Endometrial microvascular endothelial cells (primary cell): ENCODE measurements around the gene RPS27L. TPM values are rescaled to one million over a fixed set of nuclear protein-coding genes. Genes with fewer than 3 reads are reported as not detected.

Source experiments
- in situ Hi-C: cut with HindIII; loops from 2 replicates; pipeline ENCODE4 v1.10.0; 2017; ENCODE audit warnings: low sequenced_read_pairs, low pct_unique_long_range_greater_than_20kb; ENCODE audit errors: inconsistent ontology term
- total RNA-seq: library from RNA; depleted of rRNA; stranded (reverse); fragments of >200 nt; gene quantifications from one replicate; pipeline ENCODE4 v1.2.3, GENCODE V29; 2015; ENCODE audit errors: inconsistent ontology term

The RPS27L gene
- total RNA-seq, 1 donor from 2014 or later, result 184 TPM

DNA sequence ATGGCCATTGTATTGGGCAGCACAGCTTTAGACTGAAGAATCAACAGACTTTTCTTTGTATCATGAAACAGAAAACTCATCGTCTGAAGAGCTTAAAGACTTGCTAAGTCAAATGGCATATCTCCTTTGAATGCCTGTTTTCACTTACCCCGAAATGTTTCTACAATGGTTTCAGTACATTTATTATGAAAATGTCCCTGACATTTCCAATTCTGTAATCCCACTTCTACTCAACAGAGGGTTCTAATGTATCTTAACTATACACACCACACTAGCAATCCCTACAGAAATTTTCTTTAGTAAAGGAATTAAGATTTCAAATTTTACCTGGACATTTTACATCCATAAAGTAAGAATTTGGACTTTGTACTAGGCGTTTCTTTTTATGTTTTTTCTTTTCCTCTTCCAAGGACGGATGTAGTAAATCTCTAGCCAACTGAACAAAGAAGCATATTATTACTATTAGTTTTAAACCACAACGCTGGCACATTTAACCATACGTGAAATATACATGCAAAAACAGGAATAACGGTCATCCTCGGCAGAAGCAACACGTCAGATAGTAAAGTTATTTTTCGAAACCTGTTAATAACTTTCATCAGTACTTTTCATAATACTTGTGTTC is 1.1 kb downstream of the RPS27L start:
- in situ Hi-C loops, result no loop called here

DNA sequence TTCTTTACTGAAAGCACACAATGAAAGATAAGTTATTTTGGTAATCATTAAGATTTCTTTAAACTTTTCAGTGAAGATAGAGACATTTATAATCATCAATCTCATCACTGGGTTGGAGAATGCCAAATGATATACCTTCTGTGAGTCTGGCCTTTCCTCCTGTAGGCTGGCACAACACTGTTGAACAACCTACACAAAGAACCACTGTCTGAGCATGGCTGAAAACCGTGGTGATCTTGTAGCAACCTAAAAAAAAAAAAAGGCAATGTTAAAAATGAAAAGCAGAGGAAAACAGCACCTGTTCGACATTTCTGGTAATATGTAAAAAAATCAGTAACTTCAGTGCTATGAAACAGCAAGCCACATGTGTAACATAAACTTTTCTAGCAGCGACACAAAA is 1.8 kb downstream of the RPS27L start:
- in situ Hi-C loops, result no loop called here

DNA sequence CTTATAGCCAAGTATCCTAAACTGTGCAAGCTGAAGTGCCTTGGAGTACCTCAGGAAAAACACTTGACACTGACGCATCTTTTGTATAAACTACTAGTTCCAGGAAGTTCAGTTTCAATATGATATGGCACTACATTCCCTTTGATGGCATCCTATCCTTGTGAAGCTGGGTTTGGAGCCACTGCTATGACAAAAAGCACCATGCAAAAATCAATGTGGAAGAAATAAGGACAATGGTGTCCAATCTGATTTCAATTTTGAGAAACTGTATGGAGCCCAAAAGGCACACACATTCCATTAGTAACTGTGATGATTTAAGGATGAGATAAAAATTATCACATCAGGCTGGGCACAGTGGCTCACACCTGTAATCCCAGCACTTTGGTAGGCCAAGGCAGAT is 5.6 kb downstream of the RPS27L start:
- in situ Hi-C loops, result no loop called here

DNA sequence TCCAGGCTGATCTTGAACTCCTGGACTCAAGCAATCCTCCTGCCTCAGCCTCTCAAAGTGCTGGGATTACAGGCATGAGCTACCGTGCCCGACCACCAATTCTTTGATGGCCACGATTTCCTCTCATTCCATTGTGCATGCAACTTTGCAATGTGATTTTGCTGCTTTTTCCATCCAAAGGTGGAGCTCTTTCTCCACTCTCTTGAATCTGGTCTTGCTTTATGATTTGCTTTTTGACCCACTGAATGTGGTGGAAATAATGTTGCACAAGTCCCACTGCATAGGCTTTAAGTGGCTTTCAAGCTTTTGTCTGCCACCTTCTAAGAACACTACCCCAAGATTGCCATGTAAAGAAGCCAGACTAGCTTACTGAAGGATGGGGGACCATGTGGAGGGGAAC is 10.6 kb downstream of the RPS27L start:
- in situ Hi-C loops, result no loop called here

DNA sequence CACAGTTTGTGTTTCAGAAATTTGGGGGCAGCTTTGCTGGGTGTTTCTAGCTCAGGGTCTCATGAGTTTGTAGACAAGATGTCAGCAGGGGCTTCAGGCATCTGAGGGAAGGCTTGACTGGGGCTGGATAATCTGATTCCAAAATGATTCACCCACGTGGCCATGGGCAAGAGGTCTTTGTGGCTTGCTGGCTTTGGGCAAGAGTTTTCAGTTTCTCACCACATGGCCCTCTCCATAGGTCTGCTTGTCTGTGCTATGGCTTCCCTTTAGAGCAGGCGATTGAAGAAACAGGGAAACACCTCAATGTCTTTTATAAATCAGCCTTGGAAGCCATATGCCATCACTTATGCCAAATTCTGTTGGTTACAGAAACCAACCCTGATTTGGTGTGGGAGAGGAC is 11.9 kb downstream of the RPS27L start:
- in situ Hi-C loops, result no loop called here

DNA sequence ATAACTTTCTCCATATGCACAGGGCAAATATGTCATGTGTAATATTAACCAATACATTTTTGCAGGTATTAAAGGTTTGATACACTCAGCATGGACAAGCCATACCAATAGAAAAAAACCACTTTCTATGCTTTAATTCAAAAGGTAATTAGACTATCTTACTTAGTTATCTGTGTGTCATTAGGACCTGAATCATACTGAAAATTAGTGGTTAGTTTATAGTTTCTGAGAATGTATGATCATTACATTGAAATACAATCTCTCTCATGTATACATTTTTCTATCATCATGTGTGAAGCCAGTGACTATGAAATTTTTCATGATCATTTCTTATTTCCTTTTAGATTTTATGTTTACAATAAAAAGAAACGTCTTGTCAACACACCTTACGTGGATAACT is 16.3 kb downstream of the RPS27L start:
- in situ Hi-C loops, result no loop called here

DNA sequence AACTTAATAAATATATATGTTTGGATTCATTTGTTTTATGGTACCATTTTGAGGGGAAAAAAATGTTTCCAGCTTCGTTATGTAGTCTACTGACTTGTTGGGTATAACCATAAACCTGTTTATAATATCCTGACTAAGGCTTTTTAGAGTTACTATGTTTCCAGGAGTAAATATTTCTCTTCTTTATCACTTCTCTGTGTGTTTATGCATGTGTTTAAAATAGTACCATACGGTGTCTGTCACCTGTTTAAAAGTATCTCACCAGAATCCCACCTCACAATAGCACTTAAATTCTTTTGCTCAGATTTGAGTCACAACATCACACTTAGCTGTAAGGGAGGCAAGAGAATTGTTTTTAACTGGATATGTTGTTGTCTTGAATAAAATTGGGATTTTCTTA is 20.5 kb downstream of the RPS27L start:
- in situ Hi-C loops, result no loop called here

DNA sequence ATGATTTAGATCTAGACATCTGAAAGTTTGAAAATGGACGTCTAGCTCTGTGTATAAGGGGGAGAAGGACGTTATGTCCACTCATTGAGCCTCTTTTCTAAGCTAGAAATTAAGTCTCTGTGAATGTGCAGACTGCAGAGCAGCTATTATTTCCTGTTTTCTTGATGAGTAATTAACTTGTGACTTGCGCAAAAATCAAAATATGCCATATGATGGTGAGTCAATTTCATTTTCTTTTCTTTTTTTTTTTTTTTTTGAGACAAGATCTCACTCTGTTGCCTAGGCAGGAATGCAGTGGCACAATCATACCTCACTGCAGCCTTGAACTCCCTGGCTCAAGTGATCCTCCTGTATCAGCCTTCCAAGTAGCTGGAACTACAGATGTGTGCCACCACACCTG is 21.5 kb downstream of the RPS27L start:
- in situ Hi-C loops, result no loop called here

DNA sequence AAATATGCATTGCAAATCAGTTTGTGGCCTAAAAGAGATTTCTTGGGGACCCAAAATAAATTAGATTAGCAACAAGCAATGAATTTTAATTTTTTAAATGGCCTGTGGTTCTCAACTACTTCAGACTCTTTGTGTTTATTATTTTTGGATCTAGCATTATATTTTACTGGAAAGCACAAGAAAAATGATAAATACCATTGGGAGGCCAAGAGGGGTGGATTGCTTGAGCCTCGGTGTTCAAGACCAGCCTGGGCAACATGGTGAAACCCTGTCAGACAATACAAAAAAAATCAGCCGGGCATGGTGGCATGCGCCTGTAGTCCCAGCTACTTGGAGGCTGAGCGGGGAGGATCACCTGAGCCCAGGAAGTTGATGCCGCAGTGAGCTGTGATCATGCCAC is 22.0 kb downstream of the RPS27L start:
- in situ Hi-C loops, result no loop called here

DNA sequence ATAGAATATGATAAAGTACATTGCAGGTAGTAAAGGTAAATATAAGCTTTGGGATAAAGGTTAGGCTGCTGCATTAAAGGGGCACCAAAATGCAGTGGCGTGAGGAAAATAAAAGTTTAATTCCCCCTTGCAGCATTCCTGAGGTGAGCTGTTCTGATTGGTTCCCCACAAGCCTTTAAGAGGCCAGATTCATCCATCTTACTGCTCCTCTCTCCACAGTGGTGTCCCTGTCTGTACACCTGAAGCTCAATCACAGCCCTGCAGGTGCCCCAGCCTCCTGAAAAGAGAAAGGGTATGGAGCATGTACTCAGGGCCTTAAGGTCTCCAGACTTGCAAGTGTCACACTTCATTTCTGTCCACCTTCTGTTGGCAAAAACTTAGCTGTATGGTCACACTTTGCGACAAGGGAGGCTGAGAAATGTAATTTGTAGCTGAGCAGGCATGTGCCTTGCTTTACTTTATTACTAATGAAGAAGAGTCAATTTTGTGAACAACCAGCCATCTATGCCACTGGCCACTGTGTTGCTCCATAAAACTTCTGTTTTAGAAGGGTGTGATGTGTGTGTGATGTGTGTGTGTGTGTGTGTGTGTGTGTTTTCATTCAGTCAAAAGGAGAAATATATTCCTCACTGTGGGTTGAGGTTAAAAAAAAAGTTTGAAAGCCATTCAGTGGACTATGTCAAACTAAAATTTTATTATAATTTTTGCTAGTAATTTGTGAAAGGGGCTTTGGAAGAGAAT is 22.9 kb downstream of the RPS27L start:
- in situ Hi-C loops, result no loop called here

DNA sequence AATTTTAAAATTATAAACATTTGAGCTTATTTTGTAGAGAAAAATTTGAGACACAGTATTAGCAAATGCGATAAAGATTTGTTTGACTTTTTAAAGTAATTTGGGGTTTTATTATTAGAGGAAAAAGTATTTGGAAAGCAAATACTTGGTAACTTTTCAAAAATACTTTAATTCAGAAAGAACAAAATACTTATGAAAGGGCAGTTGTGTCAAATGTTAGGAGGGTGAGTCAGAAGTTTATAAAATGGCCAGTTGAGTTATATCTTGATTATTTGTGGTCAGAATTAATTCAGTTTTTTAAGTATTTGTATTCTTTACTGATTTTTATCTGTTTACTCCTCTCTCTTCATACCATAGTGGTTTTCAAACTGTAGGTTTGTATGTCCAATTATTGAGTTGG is 23.5 kb downstream of the RPS27L start:
- in situ Hi-C loops, result no loop called here

DNA sequence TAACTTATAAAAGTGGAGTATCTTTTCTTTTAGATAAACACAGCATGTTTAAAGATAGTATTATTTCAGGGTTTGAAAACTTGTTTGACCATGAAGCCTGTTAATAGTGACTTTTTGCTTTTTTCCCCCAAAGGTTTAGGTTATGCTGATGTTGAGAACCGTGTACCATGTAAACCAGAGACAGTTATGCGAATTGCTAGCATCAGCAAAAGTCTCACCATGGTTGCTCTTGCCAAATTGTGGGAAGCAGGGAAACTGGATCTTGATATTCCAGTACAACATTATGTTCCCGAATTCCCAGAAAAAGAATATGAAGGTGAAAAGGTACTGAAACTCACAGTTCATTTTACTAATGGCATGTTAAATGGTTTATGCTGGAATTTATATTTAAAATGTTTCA is 30.6 kb downstream of the RPS27L start:
- in situ Hi-C loops, result no loop called here

DNA sequence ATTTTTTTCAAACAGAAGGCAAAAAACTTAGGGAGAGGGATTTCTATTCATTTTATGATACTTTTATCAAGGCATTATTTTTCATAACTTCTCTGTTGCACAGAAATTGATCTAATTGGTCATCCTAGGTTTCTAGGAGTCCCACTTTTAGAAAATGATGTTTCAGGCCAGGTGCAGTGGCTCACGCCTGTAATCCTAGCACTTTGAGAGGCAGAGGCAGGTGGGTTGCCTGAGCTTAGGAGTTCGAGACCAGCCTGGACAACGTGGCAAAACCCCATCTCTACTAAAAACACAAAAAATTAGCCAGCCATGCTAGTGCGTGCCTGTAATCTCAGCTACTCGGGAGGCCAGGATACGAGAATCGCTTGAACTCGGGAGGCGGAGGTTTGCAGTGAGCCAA is 32.8 kb downstream of the RPS27L start:
- in situ Hi-C loops, result no loop called here

DNA sequence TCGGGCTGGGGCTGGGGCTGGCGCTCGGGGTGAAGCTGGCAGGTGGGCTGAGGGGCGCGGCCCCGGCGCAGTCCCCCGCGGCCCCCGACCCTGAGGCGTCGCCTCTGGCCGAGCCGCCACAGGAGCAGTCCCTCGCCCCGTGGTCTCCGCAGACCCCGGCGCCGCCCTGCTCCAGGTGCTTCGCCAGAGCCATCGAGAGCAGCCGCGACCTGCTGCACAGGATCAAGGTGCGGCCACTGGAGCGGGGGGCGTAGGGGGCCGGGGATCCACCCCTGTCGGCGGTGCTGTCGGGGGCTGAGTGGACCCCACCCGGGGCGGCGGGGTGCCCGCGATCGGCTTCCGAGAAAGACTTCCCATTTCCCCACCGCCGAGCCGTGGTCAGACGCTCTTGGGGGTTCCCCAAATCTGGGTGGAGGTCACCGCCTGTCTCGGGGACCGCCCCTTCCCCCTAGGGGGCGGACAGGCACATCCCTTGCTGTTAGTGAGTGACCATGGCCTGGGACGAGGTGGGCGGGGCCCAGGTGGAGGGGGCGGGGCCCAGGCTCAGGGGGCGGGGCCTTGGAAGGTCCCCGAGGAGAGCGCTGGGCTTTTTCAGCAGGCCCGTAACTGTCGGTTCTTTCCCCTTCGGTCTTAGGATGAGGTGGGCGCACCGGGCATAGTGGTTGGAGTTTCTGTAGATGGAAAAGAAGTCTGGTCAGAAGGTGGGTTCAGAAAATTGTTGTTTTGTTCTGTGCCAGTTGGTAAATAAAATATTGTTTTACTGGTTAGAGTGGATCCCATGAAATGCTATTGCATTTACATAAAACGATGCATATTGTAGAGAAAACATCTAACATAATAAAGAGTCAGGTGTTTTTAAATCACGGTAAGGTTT is 35.0 kb downstream of the RPS27L start:
- in situ Hi-C loops, result no loop called here

DNA sequence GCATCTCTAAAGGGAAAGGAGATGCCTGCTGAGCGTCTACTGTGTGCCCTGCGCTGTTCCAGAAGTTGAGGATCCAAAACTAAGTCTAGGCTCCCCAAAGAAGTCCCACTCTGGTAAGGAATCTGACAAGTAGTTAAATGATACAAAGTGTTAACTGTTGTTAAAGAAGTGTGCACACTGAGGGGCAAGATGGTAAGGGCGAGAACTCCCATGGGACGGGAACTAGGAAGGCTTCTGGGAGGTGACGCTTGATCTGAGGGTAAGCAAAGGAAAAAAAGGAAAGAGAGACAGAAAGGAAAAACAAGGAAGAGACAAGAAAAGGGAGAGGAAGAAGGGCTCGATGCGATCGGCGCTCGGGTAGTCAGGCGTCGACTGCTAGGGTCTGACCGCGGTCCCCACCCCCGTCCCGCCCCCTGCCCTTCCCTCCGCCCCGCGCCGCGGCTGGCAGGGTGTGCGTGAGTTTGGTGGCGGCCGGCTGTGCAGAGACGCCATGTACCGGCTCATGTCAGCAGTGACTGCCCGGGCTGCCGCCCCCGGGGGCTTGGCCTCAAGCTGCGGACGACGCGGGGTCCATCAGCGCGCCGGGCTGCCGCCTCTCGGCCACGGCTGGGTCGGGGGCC is 35.8 kb downstream of the RPS27L start, which contains the start of gene LACTB:
Gene LACTB (plus strand): TSS at position 480 of the 620 bp plus-strand sequence. CDS start 11 bp downstream, at position 491.
- in situ Hi-C loops, result no loop called here

DNA sequence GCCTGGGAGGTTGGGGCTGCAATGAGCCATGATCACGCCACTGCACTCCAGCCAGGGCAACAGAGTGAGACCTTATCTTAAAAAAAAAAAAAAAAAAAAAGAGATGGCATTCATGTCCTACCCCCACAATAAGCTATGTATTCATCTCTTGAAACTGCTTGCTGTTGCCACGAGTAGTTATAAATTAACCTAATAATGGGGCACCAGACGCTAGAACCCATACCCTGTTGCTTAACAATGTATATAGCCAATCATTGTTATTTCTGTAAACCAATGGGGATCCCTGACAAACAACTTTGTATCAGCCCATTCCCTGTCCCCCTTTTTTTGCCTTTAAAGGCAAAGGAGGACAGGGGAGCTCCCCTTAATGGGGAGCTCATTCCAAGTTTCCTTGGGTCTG is 38.4 kb downstream of the RPS27L start:
- in situ Hi-C loops, result no loop called here

DNA sequence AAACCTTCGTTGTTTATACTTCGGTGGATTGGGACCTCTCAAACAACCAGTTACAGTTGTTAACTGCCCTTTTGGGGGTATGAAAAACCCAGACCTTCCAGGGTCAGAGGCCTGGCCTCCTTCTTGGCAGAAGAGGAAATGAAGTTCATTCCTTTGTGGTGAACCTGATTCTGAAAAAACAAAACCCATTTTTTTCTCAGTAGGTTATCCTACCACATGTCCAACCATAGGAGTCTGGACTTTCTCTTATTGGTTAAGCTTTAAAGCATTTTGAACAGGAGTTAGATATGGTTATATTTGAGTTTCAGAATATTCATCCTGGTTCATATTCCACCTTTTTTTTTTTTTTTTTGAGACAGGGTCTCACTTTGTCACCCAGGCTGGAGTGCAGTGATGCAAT is 42.8 kb downstream of the RPS27L start:
- in situ Hi-C loops, result no loop called here

DNA sequence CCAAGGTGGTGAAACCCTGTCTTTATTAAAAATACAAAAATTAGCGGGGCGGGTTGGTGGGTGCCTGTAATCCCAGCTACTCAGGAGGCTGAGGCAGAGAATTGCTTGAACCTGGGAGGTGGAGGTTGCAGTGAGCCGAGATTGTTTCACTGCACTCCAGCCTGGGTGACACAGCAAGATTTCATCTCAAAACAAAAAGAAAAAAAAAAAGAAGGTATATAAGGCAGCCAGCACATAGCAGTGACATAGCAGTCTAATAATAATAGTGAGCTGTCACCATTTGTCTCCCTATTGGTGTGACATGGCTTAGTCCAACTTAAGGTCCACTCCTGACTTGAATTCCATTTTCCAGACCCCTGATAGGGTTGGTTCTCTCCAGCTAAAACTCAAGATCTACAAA is 44.4 kb downstream of the RPS27L start:
- in situ Hi-C loops, result no loop called here

DNA sequence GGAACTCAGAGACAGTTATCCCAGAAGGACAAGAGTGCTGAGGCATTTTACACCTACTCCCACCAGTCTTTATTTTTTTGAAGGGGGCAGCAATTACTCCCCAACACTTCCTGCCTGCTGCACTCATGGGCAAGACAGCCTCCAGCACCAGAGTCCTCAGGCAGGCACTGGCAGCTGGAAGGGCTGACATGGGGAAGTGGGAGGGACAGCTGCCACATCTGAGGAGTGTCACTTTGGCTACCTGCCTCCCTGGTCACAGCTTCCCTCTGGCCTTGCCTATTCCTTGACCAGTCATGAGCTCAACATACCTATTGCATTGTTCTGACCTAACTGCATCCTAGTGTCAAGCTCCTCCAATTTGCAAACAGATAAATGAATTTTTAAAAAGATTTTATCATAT is 45.8 kb downstream of the RPS27L start:
- in situ Hi-C loops, result no loop called here
